Loucy (cell line): Measurements from ENCODE around the gene CAMTA1.

Experiments
- H2AFZ ChIP-seq: fragments of 200-600 bp; sonication (generic); 2 replicates; pipeline ENCODE4 v1.6.0; 2016; ENCODE audit warnings: antibody characterized with exemption, mild to moderate bottlenecking, low read length, moderate library complexity
- H3F3A ChIP-seq: fragments of 200-600 bp; 2 replicates; pipeline ENCODE4 v1.6.0; 2016; ENCODE audit warnings: antibody characterized with exemption, low read depth, mild to moderate bottlenecking
- H3K27me3 ChIP-seq: fragments of 200-600 bp; sonication (generic); 2 replicates; pipeline ENCODE4 v1.6.1; 2014; ENCODE audit warnings: low read length, mild to moderate bottlenecking; ENCODE audit not compliant: insufficient read depth, poor library complexity, severe bottlenecking
- H3K36me3 ChIP-seq: fragments of 200-600 bp; sonication (generic); 2 replicates; pipeline ENCODE4 v1.6.1; 2016; ENCODE audit warnings: low read length; ENCODE audit not compliant: insufficient read depth
- H3K4me1 ChIP-seq: fragments of 200-600 bp; sonication (generic); 2 replicates; pipeline ENCODE4 v1.5.1; 2014; ENCODE audit warnings: low read length, mild to moderate bottlenecking; ENCODE audit not compliant: insufficient read depth, poor library complexity, severe bottlenecking
- H3K4me2 ChIP-seq: fragments of 200-600 bp; sonication (generic); 2 replicates; pipeline ENCODE4 v1.6.0; 2014; ENCODE audit warnings: antibody characterized with exemption, low read length, low read depth, mild to moderate bottlenecking; ENCODE audit not compliant: poor library complexity, severe bottlenecking
- H3K4me3 ChIP-seq: fragments of 200-600 bp; sonication (generic); 2 replicates; pipeline ENCODE4 v1.5.1; 2014; ENCODE audit warnings: low read length, mild to moderate bottlenecking, mixed read lengths; ENCODE audit not compliant: poor library complexity, severe bottlenecking
- H3K79me2 ChIP-seq: fragments of 200-600 bp; sonication (generic); 2 replicates; pipeline ENCODE4 v1.6.1; 2014; ENCODE audit warnings: low read length; ENCODE audit not compliant: insufficient read depth
- H3K9ac ChIP-seq: fragments of 200-600 bp; sonication (generic); 2 replicates; pipeline ENCODE4 v1.6.0; 2014; ENCODE audit warnings: mild to moderate bottlenecking, low read depth, low read length, moderate library complexity; ENCODE audit not compliant: poor library complexity, severe bottlenecking
- H3K9me2 ChIP-seq: fragments of 200-600 bp; sonication (generic); replicated peaks from 2 replicates; pipeline ENCODE4 v1.6.1; 2016; ENCODE audit warnings: low read depth, low read length, mixed read lengths
- H3K9me3 ChIP-seq: fragments of 200-600 bp; sonication (generic); 2 replicates; pipeline ENCODE4 v1.6.1; 2014; ENCODE audit warnings: mild to moderate bottlenecking, antibody characterized with exemption, low read length, low read depth; ENCODE audit not compliant: insufficient read depth
- H4K20me1 ChIP-seq: fragments of 200-600 bp; sonication (generic); 2 replicates; pipeline ENCODE4 v1.6.0; 2014; ENCODE audit warnings: antibody characterized with exemption, low read length, mild to moderate bottlenecking; ENCODE audit not compliant: insufficient read depth, poor library complexity, severe bottlenecking
- CTCF ChIP-seq: fragments of 200-600 bp; sonication (generic); conservative IDR thresholded peaks from 2 replicates; pipeline ENCODE4 v1.5.1; 2014; ENCODE audit warnings: mild to moderate bottlenecking, antibody characterized with exemption, low read length
- EZH2phosphoT487 ChIP-seq: fragments of 200-600 bp; IDR thresholded peaks from 2 replicates; pipeline ENCODE4 v1.6.1; 2018; ENCODE audit warnings: antibody characterized with exemption, mild to moderate bottlenecking, moderate library complexity, borderline replicate concordance

The CAMTA1 gene

GRCh38 chr1:7393136-7393535 lies 607.9 kb downstream of the CAMTA1 start:
- Histone ChIP-seq H3K4me2 (no peak overlapping the region), H3K9me2 (no peaks in the 10 kb centered on the region), H3K4me3 (no peak overlapping the region), H3K79me2 (no peaks in the 10 kb centered on the region), H3K36me3 (no peaks in the 10 kb centered on the region), H3K9ac (no peak overlapping the region), H3K4me1 (no peaks in the 10 kb centered on the region), H2AFZ (no peak overlapping the region), H4K20me1 (no peaks in the 10 kb centered on the region), H3K27me3 (no peaks in the 10 kb centered on the region), H3K9me3 (0 out of 2 replicates have a peak, but pooled peaks cover 4% of the 10 kb centered on the region), H3F3A (no peaks in the 10 kb centered on the region)
- TF ChIP-seq CTCF (no peak), EZH2phosphoT487 (no peak)

- Histone ChIP-seq H4K20me1 (no peaks in the 10 kb centered on the region), H3K27me3 (no peaks in the 10 kb centered on the region), H3K4me2 (no peak overlapping the region), H3K9me2 (no peaks in the 10 kb centered on the region), H3K79me2 (no peaks in the 10 kb centered on the region), H3K9ac (no peak overlapping the region), H3K4me1 (no peaks in the 10 kb centered on the region), H3K36me3 (no peaks in the 10 kb centered on the region), H2AFZ (no peak overlapping the region), H3F3A (no peaks in the 10 kb centered on the region), H3K9me3 (0 out of 2 replicates have a peak, but pooled peaks cover 4% of the 10 kb centered on the region), H3K4me3 (no peak overlapping the region)
- TF ChIP-seq EZH2phosphoT487, result no peak
- TF ChIP-seq CTCF, result no peak
Observed at GRCh38 chr1:7395251-7395650, 610.0 kb downstream of the CAMTA1 start.

GRCh38 chr1:7398982-7399381 lies 613.7 kb downstream of the CAMTA1 start:
- Histone ChIP-seq H3K79me2 (no peaks in the 10 kb centered on the region), H2AFZ (no peak overlapping the region), H3K27me3 (no peaks in the 10 kb centered on the region), H3F3A (no peaks in the 10 kb centered on the region), H3K9me3 (0 out of 2 replicates have a peak, but pooled peaks cover 4% of the 10 kb centered on the region), H3K9me2 (no peaks in the 10 kb centered on the region), H3K4me3 (no peak overlapping the region), H4K20me1 (no peaks in the 10 kb centered on the region), H3K4me1 (no peaks in the 10 kb centered on the region), H3K9ac (no peak overlapping the region), H3K4me2 (no peak overlapping the region), H3K36me3 (no peaks in the 10 kb centered on the region)
- TF ChIP-seq CTCF, result no peak
- no peak for TF ChIP-seq EZH2phosphoT487
